Measurements from ENCODE around the gene KLF15.

The KLF15 gene

GRCh38 chr3:126360046-126360713 is 3.0 kb upstream of the KLF15 start:
- no peak for DNase-seq

GRCh38 chr3:126358816-126359181 is 1.6 kb upstream of the KLF15 start:
- no peak for DNase-seq

- no peak for DNase-seq
Measured at GRCh38 chr3:126358038-126358815, 1.0 kb upstream of the KLF15 start.

- DNase-seq = no peak
Measured at GRCh38 chr3:126356373-126357264, 589 bp downstream of the KLF15 start.

- DNase-seq = no peak
Measured at GRCh38 chr3:126355777-126356372, 1.3 kb downstream of the KLF15 start.

GRCh38 chr3:126355251-126355650 is 2.0 kb downstream of the KLF15 start:
- DNase-seq = no peak

- no peak for DNase-seq
Measured at GRCh38 chr3:126354776-126355175, 2.4 kb downstream of the KLF15 start.

- DNase-seq = no peak
Measured at GRCh38 chr3:126353694-126354321, 3.4 kb downstream of the KLF15 start.

- DNase-seq = no peak
Measured at GRCh38 chr3:126352476-126353454, 4.4 kb downstream of the KLF15 start.

GRCh38 chr3:126351771-126352475 is 5.3 kb downstream of the KLF15 start:
- no peak for DNase-seq

GRCh38 chr3:126351086-126351770 is 6.0 kb downstream of the KLF15 start:
- peak; percentile 16 for DNase-seq

- peak; percentile 19 for DNase-seq
Measured at GRCh38 chr3:126350502-126351085, 6.6 kb downstream of the KLF15 start.

- peak; percentile 16 for DNase-seq
Measured at GRCh38 chr3:126349611-126350501, 7.4 kb downstream of the KLF15 start.

- DNase-seq = peak; percentile 6
Measured at GRCh38 chr3:126349071-126349470, 8.1 kb downstream of the KLF15 start.

- DNase-seq = peak; percentile 22
Measured at GRCh38 chr3:126348308-126348920, 8.8 kb downstream of the KLF15 start.

- peak; percentile 11 for DNase-seq
Measured at GRCh38 chr3:126347543-126348161, 9.6 kb downstream of the KLF15 start.

GRCh38 chr3:126346466-126346865 is 10.7 kb downstream of the KLF15 start:
- DNase-seq = no peak
